ENCODE data around the gene MBOAT1.

GRCh38 chr6:20169786-20170185, 42.5 kb downstream of the MBOAT1 start:
- TF ChIP-seq, protein P1, sequence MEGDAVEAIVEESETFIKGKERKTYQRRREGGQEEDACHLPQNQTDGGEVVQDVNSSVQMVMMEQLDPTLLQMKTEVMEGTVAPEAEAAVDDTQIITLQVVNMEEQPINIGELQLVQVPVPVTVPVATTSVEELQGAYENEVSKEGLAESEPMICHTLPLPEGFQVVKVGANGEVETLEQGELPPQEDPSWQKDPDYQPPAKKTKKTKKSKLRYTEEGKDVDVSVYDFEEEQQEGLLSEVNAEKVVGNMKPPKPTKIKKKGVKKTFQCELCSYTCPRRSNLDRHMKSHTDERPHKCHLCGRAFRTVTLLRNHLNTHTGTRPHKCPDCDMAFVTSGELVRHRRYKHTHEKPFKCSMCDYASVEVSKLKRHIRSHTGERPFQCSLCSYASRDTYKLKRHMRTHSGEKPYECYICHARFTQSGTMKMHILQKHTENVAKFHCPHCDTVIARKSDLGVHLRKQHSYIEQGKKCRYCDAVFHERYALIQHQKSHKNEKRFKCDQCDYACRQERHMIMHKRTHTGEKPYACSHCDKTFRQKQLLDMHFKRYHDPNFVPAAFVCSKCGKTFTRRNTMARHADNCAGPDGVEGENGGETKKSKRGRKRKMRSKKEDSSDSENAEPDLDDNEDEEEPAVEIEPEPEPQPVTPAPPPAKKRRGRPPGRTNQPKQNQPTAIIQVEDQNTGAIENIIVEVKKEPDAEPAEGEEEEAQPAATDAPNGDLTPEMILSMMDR (conservative IDR thresholded peaks at IDR 0.05; ENCODE audit: low read depth, low read length) = no peak
- no peak for TF ChIP-seq EZH2 (IDR thresholded peaks at IDR 0.05; ENCODE audit: borderline replicate concordance, low read depth, low read length, poor library complexity, severe bottlenecking)

Measured in A673 (cell line).